Fibroblast of lung (primary cell): ENCODE measurements around the gene ILRUN. TPM values are rescaled to one million over a fixed set of nuclear protein-coding genes. Genes with fewer than 3 reads are reported as not detected.

Experiments used
- DNase-seq, 2 donors: peaks; one replicate each; pipeline versions ENCODE4 v3.0.0 to v3.0.0-alpha.2; 2010; ENCODE audit warnings: low read depth in 2 of 2
- H2AFZ ChIP-seq: 2 replicates; pipeline ENCODE4 v1.5.1; 2012; ENCODE audit warnings: low read length, control low read depth, inconsistent platforms
- H3K27ac ChIP-seq: 2 replicates; pipeline ENCODE4 v1.5.1; 2011; ENCODE audit warnings: low read length, control low read depth; ENCODE audit not compliant: insufficient read depth
- H3K27me3 ChIP-seq: 2 replicates; pipeline ENCODE4 v1.5.1; 2011; ENCODE audit warnings: mild to moderate bottlenecking, low read length; ENCODE audit not compliant: control insufficient read depth, insufficient read depth
- H3K36me3 ChIP-seq: 2 replicates; pipeline ENCODE4 v1.5.1; 2011; ENCODE audit warnings: low read length; ENCODE audit not compliant: control insufficient read depth, insufficient read depth
- H3K4me1 ChIP-seq: 2 replicates; pipeline ENCODE4 v1.5.1; 2011; ENCODE audit warnings: low read length; ENCODE audit not compliant: control insufficient read depth, insufficient read depth; ENCODE audit errors: extremely low read depth
- H3K4me2 ChIP-seq: 2 replicates; pipeline ENCODE4 v1.5.1; 2011; ENCODE audit warnings: low read length, control low read depth; ENCODE audit not compliant: insufficient read depth; ENCODE audit errors: extremely low read depth
- H3K4me3 ChIP-seq, 4 experiments: fragments of 200-600 bp in 1 of 4; sonication (generic) in 1 of 4; replicated peaks in 1 of 4; 2 replicates each; pipeline ENCODE4 v1.5.1; 2011 to 2016; ENCODE audit warnings: low read length in 4 of 4, low read depth in 3 of 4, mild to moderate bottlenecking in 3 of 4, control low read depth in 2 of 4, inconsistent platforms in 1 of 4, mixed read lengths in 1 of 4; ENCODE audit not compliant: insufficient read depth in 1 of 4; ENCODE audit errors: control extremely low read depth in 1 of 4
- H3K79me2 ChIP-seq: 2 replicates; pipeline ENCODE4 v1.5.1; 2012; ENCODE audit warnings: mild to moderate bottlenecking, low read length, inconsistent platforms; ENCODE audit not compliant: control insufficient read depth, insufficient read depth
- H3K9ac ChIP-seq: 2 replicates; pipeline ENCODE4 v1.5.1; 2011; ENCODE audit warnings: mild to moderate bottlenecking, low read length, control low read depth; ENCODE audit not compliant: insufficient read depth
- H3K9me3 ChIP-seq: 2 replicates; pipeline ENCODE4 v1.5.1; 2012; ENCODE audit warnings: low read depth, low read length; ENCODE audit not compliant: control insufficient read depth, insufficient read depth
- H4K20me1 ChIP-seq: 2 replicates; pipeline ENCODE4 v1.5.1; 2011; ENCODE audit warnings: low read length; ENCODE audit not compliant: control insufficient read depth, insufficient read depth; ENCODE audit errors: extremely low read depth
- CTCF ChIP-seq, 2 donors: IDR thresholded peaks in 1 of 2; conservative IDR thresholded peaks in 1 of 2; 1 replicate in 1 of 2; 2 replicates in 1 of 2; pipeline ENCODE4 v1.5.1; 2011 to 2012; ENCODE audit warnings: low read length in 2 of 2, control low read depth in 1 of 2, inconsistent platforms in 1 of 2, low read depth in 1 of 2, mild to moderate bottlenecking in 1 of 2
- EZH2 ChIP-seq: IDR thresholded peaks from 2 replicates; pipeline ENCODE4 v1.5.1; 2012; ENCODE audit warnings: low read length, control low read depth, mild to moderate bottlenecking; ENCODE audit errors: missing control alignments
- polyA plus RNA-seq, 2 donors: library from polyadenylated mRNA; depleted of rRNA in 1 of 2; stranded (reverse) in 1 of 2; unstranded in 1 of 2; fragments of >200 nt; gene quantifications; 2 replicates each; pipeline ENCODE4 v1.2.1, GENCODE V29; 2011 to 2012; ENCODE audit warnings: missing spikeins in 1 of 2
- total RNA-seq: library from RNA; depleted of rRNA; stranded (reverse); fragments of >200 nt; gene quantifications from 2 replicates; pipeline ENCODE4 v1.2.1, GENCODE V29; 2014

The ILRUN gene
- total and polyA plus RNA-seq, 2 donors (not counting 1 experiment from before 2014, with no cell fraction given), result 44.1 to 60.1 TPM

- Histone ChIP-seq H3K79me2 (peaks cover 34% of the 10 kb centered on the region), H3K4me3 (no peak overlapping the region), H4K20me1 (no peaks in the 10 kb centered on the region), H3K4me2 (no peak overlapping the region), H3K27ac (no peak overlapping the region), H3K9ac (no peak overlapping the region), H3K36me3 (no peaks in the 10 kb centered on the region), H3K27me3 (no peaks in the 10 kb centered on the region), H3K4me1 (peaks cover 2% of the 10 kb centered on the region), H2AFZ (no peak overlapping the region), H3K9me3 (no peaks in the 10 kb centered on the region)
- no peak for DNase-seq
- TF ChIP-seq EZH2 (no peak), CTCF (conservative IDR thresholded peaks at IDR 0.05 in 1 of 2, IDR thresholded peaks at IDR 0.05 in 1 of 2; ENCODE audit: low read depth in 1 of 2, low read length in 2 of 2) (no peak)
These were observed 1.5 kb upstream of the ILRUN start for GRCh38 chr6:34697904-34698559.

GRCh38 chr6:34697544-34697836 is 923 bp upstream of the ILRUN start:
- peaks cover 2% of the 10 kb centered on the region for H3K4me1 ChIP-seq
- no peak for TF ChIP-seq EZH2
- no peak for TF ChIP-seq CTCF (conservative IDR thresholded peaks at IDR 0.05 in 1 of 2, IDR thresholded peaks at IDR 0.05 in 1 of 2; ENCODE audit: low read depth in 1 of 2, low read length in 2 of 2)
- no peaks in the 10 kb centered on the region for H3K27me3 ChIP-seq
- H3K79me2 ChIP-seq, result peaks cover 40% of the 10 kb centered on the region
- H3K9me3 ChIP-seq, result no peaks in the 10 kb centered on the region
- H4K20me1 ChIP-seq, result peaks cover under 1% of the 10 kb centered on the region
- DNase-seq, result no peak
- peak overlapping the region; percentile 98 for H2AFZ ChIP-seq
- peak overlapping the region; percentile 91 for H3K4me2 ChIP-seq
- H3K4me3 ChIP-seq, result peak overlapping the region; percentile 76 to 84 (median 81)
- H3K27ac ChIP-seq, result no peak overlapping the region
- no peaks in the 10 kb centered on the region for H3K36me3 ChIP-seq
- no peak overlapping the region for H3K9ac ChIP-seq

GRCh38 chr6:34696189-34696738 is 303 bp downstream of the ILRUN start:
- H3K4me1 ChIP-seq, result peaks cover 2% of the 10 kb centered on the region
- H3K27me3 ChIP-seq, result no peaks in the 10 kb centered on the region
- no peaks in the 10 kb centered on the region for H3K9me3 ChIP-seq
- H3K27ac ChIP-seq, result peak overlapping the region; percentile 84
- peak overlapping the region; percentile 84 to 97 (median 92) for H3K4me3 ChIP-seq
- peaks cover 2% of the 10 kb centered on the region for H4K20me1 ChIP-seq
- peak overlapping the region; percentile 90 for H2AFZ ChIP-seq
- no peaks in the 10 kb centered on the region for H3K36me3 ChIP-seq
- no peak for TF ChIP-seq CTCF (conservative IDR thresholded peaks at IDR 0.05 in 1 of 2, IDR thresholded peaks at IDR 0.05 in 1 of 2; ENCODE audit: low read depth in 1 of 2, low read length in 2 of 2)
- no peak for TF ChIP-seq EZH2
- H3K9ac ChIP-seq, result peak overlapping the region; percentile 91
- peaks cover 51% of the 10 kb centered on the region for H3K79me2 ChIP-seq
- peak; percentile 34 to 43 for DNase-seq
- H3K4me2 ChIP-seq, result peak overlapping the region; percentile 84
